DMS153 treated with DMSO at 0.1 percent for 48 hours (cell line): Measurements from ENCODE around the gene USP36.

ENCODE experiments used
- DNase-seq: peaks from one replicate; lab custom pipeline; 2025; ENCODE audit not compliant: unreplicated experiment; lab: John Stamatoyannopoulos, UW

Gene USP36

DNA sequence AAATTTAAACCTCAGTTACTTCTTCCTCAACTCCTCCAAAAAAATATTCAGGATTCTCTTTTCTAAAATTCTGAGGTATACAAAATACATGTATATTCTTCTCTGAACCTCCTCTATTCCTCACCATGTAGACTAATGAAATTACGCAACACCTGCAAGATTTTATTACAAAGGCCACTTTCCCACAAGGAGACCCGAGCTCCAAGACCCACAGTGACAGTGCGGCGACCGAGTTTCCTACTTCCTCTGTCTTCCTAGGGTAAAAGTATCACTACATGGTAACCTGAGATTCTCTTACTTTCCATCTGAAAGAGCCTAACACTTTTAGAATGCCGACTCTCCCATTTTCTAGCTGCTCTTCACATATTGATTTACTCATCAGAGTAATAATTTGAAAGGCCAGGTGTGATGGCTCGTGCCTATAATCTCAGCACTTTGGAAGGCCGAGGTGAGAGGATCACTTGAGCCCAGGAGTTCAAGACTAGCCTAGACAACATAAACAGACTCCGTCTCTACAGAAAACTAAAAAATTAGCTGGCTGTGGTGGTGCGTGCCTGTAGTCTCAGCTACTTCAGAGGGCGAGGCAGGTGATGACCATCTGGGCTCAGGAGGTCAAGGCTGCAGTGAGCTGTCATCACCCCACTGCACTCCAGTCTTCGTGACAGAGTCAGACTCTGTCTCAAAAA lies 94.2 kb downstream of the USP36 start:
- no peak for DNase-seq
